ENCODE results near the gene UQCC3.
"Not testable (repeated sequence)": the region's sequence is repeated elsewhere in the genome, so short reads cannot be mapped to it uniquely, and the experiment has no call there.

UQCC3 gene

DNA sequence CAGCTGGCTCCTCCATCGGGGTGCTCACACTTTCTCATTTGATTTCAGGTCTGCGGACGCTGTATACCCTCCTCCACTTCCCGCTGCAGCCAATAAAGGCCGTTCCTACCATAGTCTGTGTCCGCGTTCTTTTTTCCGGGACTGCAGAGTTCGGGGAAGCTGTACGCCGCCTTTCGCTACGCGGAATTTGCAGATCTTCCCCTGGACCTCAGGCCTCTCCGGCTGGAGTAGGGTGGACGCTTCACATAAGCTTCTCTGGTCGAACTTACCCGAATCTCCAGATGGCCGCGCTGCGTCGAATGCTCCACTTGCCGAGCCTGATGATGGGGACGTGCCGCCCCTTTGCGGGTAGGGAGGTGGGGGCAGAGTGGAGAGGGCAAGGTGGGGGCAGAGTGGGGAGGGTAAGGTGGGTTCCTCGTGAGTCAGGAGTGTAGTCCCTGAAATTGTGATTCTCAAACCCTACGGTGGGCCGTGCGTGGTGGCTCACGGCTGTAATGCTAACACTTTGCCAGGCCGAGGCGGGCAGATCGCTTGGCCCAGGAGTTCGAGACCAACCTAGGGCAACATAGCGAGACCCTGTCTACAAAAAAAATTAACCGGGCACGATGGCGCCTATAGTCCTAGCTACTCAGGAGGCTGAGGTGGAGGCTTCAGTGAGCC is 5.7 kb upstream of the UQCC3 start:
- DNase-seq: peak; percentile 49

DNA sequence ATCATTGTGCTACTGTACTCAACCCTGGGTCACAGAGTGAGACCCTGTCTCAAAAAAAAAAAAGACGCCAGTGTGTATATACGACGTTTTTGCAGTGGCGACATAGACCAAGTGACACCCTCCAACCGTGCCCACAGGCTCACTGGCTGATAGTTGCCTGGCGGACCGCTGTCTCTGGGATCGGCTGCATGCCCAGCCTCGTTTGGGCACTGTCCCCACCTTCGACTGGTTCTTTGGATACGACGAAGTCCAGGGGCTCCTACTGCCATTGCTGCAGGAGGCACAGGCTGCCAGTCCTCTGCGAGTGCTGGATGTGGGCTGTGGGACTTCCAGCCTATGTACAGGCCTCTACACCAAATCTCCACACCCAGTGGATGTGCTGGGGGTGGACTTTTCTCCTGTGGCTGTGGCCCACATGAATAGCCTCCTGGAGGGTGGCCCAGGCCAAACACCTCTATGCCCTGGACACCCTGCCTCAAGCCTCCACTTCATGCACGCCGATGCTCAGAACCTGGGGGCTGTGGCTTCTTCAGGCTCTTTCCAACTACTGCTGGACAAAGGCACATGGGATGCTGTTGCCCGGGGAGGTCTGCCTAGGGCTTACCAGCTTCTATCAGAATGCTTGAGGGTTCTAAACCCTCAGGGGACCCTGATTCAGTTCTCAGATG is 5.1 kb upstream of the UQCC3 start:
- DNase-seq: no peak

- DNase-seq: no peak
These were observed 4.0 kb upstream of the UQCC3 start for GRCh38 chr11:62667460-62667859.

GRCh38 chr11:62669420-62670161 is 1.9 kb upstream of the UQCC3 start:
- no peak for DNase-seq

DNA sequence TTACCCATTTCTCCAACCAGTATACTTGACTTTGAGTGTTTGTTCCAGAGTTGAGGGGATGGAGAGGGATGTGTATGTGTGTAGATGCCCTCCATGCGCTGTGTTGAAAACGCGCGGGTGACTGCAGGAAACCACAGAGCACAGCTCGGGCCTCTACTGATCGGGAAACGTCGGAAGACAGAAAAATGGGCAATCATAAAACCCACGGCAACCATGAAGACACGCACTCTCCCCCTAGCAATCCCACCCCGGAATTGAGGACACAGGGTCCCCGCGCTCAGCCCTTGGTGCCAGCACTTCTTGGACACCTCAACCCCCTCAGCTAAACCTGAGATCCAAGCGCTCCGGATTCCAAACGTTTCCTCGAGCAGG is 251 bp upstream of the UQCC3 start:
- peak; percentile 57 for DNase-seq

DNA sequence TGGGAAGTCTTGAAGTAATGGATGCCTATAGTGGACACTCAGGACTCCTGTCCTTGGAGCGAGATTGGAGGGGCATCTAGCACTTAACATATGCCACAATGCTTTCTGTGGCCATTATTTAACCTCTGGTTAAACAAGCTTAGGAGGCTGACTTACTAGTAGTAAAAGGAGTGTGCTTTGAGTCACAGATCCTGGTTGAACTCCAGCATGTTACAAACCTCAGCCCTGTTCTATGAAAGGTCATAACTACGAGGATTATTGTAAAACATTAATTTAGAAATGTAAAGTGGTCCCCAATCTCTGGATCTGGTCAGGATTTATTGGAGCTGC is 1.7 kb downstream of the UQCC3 start:
- no peak for DNase-seq

GRCh38 chr11:62675415-62675814 is 3.9 kb downstream of the UQCC3 start:
- not testable (repeated sequence) for DNase-seq

DNA sequence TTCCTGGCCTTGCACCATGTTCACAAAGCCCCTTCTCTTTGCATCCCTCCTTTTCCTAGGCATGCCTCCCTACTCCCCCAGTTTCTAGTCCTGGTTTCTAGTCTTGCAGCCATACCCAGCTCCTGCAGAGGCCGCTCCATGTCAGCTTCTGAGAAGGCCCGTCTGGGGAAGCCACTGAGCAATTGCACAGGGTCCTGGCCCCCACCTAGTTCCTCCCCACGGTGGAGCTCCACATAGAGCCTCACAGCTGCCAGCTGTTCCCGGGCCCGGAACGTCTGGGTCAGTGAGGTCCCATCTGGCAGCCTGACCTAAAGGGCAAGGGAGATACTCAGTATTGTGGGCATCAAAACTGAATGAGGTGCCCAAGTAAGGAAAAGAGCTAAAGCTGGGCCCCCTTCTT is 5.2 kb downstream of the UQCC3 start:
- DNase-seq: no peak

- DNase-seq: no peak
These were observed 5.7 kb downstream of the UQCC3 start for GRCh38 chr11:62677156-62677555.

DNA sequence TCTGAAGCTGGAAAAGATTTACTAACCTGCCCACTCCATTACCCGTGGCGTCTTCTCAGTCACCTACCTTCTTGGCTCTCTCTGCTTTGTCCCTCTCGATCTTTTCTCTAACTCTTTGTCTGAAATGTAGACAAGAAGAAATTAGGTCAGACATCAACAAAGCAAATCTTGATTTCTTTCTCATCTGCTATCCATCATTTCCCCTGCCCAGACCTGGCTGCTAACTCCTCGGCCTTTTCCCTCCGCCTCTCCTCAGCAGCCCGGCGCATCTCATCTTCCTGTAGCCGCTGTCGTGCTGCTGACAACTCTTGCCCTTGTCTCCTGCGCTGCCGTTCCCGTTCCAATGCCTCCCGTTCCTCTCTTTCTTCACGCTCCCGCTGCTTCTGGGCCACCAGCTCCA is 6.2 kb downstream of the UQCC3 start:
- DNase-seq: no peak

DNA sequence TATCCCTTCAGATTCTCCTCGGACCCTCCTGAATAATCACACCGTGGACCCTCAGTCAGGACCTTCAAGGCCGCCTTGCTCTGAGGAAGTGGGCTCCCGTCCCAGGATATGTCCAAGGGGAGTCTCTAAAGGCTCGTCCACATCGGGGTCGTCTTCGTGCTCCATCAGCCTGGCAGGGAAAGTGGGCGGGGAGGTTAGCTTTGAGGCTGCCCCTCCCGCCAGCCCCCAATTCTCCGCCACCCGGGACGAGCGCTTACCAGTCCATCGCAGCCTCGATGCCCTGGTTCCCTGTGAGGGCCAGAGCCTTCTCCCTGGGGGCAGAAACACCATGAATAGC is 6.9 kb downstream of the UQCC3 start:
- DNase-seq: no peak

DNA sequence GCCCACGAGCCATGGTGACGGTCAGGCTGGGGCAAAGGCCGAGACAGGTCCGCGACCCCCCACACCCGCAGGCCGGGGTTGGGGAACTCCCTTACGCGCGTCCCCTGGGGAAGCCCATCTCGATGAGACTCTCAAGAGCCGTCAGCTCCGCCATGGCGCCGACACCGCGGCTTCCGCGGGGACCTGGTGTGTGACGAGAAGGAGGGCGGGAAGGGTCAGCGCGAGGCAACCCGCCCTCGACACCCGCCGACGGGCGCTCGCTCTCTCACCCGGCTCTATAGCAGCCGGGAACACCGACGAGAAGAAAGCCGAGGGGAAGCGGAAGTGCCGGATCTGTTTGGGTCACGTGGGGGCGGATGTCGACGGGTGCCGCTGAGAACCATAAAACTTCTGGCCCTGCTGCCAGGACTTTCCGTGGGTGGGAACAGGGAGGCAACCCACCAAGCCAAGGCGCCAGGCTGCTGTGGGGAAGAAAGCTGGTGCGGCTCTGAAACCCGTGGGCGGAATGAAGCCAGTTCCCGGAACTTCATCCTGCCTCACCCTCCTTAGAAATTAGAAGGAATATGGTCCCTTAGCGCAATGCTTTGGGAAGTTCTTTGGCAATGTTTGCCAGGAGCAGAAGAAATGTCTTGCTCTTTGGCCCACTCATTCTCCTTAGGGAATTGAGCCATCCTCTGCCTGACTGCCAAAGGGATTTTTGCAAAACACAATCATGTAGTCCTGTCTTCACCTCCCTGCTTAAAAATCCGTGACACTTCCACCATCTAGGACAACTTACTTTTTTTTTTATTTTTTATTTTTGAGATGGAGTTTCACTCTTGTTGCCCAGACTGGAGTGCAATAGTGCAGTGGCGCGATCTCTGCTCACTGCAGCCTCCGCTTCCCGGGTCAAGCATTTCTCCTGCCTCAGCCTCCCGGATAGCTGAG is 7.6 kb downstream of the UQCC3 start, which contains the start of gene UBXN1:
Gene UBXN1 (minus strand): TSS at position 304 of the 927 bp plus-strand sequence. CDS start 150 bp downstream, at position 154.
- peak; percentile 81 for DNase-seq

DNA sequence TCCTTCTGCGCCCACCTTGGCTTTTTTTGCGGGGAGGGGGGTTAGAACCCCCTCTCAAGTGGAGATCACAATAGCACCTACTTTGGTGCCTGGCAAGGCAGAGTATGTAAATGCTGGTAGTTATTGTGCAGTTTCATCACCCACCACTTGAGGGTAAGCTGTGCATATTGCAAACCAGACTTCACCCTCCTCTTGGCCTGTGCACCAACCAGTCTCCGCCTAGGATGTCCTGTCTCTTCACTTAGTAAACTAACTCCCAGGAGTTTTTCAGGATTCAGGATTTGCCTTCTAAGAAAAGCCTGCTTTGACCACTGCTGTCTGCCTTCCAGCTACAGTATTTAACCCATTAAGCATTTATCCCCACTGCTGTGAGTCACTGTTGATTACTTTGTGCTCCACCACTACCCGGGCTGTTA is 9.4 kb downstream of the UQCC3 start:
- DNase-seq: peak; percentile 42

DNA sequence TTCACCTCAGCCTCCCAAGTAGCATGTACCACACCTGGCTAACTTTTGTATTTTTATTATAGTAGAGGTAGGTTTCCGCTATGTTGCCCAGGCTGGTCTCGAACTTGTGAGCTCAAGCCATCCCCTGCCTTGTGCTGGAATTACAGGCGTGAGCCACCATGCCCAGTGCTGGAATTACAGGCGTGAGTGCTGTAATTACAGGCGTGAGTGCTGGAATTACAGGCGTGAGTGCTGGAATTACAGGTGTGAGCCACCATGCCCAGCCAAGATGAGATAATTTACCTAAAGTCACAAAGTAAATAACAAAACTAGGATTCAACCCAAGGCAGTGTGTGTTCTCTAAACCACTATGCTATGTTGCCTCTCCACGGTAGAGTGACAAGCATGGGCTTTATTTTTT is 11.0 kb downstream of the UQCC3 start:
- no peak for DNase-seq

- no peak for DNase-seq
These were observed 16.3 kb downstream of the UQCC3 start for GRCh38 chr11:62687508-62688396.

- DNase-seq: no peak
These were observed 17.0 kb downstream of the UQCC3 start for GRCh38 chr11:62688491-62688890.

- no peak for DNase-seq
These were observed 18.1 kb downstream of the UQCC3 start, which contains the start of gene LRRN4CL for GRCh38 chr11:62689421-62690183. Gene LRRN4CL, minus strand, starts transcription at chr11:62689530. Its CDS starts 1,022 bp downstream, at chr11:62688508.

- not testable (repeated sequence) for DNase-seq
These were observed 22.2 kb downstream of the UQCC3 start for GRCh38 chr11:62693624-62694023.

GRCh38 chr11:62694455-62695167 is 23.1 kb downstream of the UQCC3 start:
- peak; percentile 68 for DNase-seq

DNA sequence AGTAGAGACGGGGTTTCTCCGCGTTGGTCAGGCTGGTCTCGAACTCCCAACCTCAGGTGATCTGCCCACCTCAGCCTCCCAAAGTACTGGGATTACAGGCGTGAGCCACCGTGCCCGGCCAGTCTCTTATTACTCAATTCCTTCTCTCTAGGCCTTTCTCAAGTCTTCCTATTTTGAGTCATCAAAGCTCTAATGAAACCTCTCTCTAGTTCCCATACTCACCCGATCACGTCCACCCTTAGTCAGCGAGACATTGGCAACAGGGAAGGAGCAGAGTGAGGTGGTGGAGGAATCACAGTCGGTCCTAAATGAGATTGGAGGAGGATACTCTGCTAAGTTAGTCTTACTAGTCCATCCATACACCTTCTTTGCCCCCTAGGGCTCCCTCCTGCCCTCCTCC is 30.8 kb downstream of the UQCC3 start:
- DNase-seq: no peak
